ENCODE data around the gene ACOXL.

ACOXL gene

GRCh38 chr2:110998311-110998710 lies 265.9 kb downstream of the ACOXL start:
- Histone ChIP-seq H3K36me3 (ENCODE audit: insufficient read depth, low read length) (0 out of 2 replicates have a peak, but pooled peaks cover 5% of the 10 kb centered on the region), H3K4me1 (ENCODE audit: insufficient read depth, low read length) (peaks cover 14% of the 10 kb centered on the region), H3K27ac (ENCODE audit: low read depth, low read length) (no peak overlapping the region), H3K9ac (ENCODE audit: low read depth, low read length) (peak overlapping the region; percentile 43; the same call in 1 of the 2 replicates), H3K9me3 (ENCODE audit: insufficient read depth, low read depth, low read length) (no peaks in the 10 kb centered on the region), H3K4me3 (ENCODE audit: low read length) (no peak overlapping the region), H3K27me3 (ENCODE audit: insufficient read depth, low read length) (no peaks in the 10 kb centered on the region)
- 71% methylated on average over 4 of the region's 4 CpGs for WGBS

GRCh38 chr2:110999626-111000025 lies 267.3 kb downstream of the ACOXL start:
- Histone ChIP-seq H3K27ac (ENCODE audit: low read depth, low read length) (no peak overlapping the region), H3K4me3 (ENCODE audit: low read length) (no peak overlapping the region), H3K4me1 (ENCODE audit: insufficient read depth, low read length) (peaks cover 7% of the 10 kb centered on the region), H3K9me3 (ENCODE audit: insufficient read depth, low read depth, low read length) (no peaks in the 10 kb centered on the region), H3K27me3 (ENCODE audit: insufficient read depth, low read length) (no peaks in the 10 kb centered on the region), H3K9ac (ENCODE audit: low read depth, low read length) (no peak overlapping the region), H3K36me3 (ENCODE audit: insufficient read depth, low read length) (0 out of 2 replicates have a peak, but pooled peaks cover 5% of the 10 kb centered on the region)

- Histone ChIP-seq H3K27ac (ENCODE audit: low read depth, low read length) (no peak overlapping the region), H3K9me3 (ENCODE audit: insufficient read depth, low read depth, low read length) (no peaks in the 10 kb centered on the region), H3K4me1 (ENCODE audit: insufficient read depth, low read length) (no peaks in the 10 kb centered on the region), H3K4me3 (ENCODE audit: low read length) (no peak overlapping the region), H3K9ac (ENCODE audit: low read depth, low read length) (no peak overlapping the region), H3K36me3 (ENCODE audit: insufficient read depth, low read length) (no peaks in the 10 kb centered on the region), H3K27me3 (ENCODE audit: insufficient read depth, low read length) (no peaks in the 10 kb centered on the region)
- WGBS: 95% methylated on average over 3 of the region's 3 CpGs
Measured at GRCh38 chr2:111005307-111005706, 272.9 kb downstream of the ACOXL start.

GRCh38 chr2:111005821-111006220 lies 273.4 kb downstream of the ACOXL start:
- no peaks in the 10 kb centered on the region for H3K4me1 ChIP-seq (ENCODE audit: insufficient read depth, low read length)
- no peaks in the 10 kb centered on the region for H3K27me3 ChIP-seq (ENCODE audit: insufficient read depth, low read length)
- 95% methylated on average over 4 of the region's 4 CpGs for WGBS
- H3K4me3 ChIP-seq (ENCODE audit: low read length): no peak overlapping the region
- 0 out of 2 replicates have a peak, but pooled peaks cover 3% of the 10 kb centered on the region for H3K9me3 ChIP-seq (ENCODE audit: insufficient read depth, low read depth, low read length)
- no peaks in the 10 kb centered on the region for H3K36me3 ChIP-seq (ENCODE audit: insufficient read depth, low read length)
- no peak overlapping the region for H3K9ac ChIP-seq (ENCODE audit: low read depth, low read length)
- no peak overlapping the region for H3K27ac ChIP-seq (ENCODE audit: low read depth, low read length)

- Histone ChIP-seq H3K27ac (ENCODE audit: low read depth, low read length) (no peak overlapping the region), H3K4me3 (ENCODE audit: low read length) (no peak overlapping the region), H3K9ac (ENCODE audit: low read depth, low read length) (no peak overlapping the region), H3K27me3 (ENCODE audit: insufficient read depth, low read length) (no peaks in the 10 kb centered on the region), H3K9me3 (ENCODE audit: insufficient read depth, low read depth, low read length) (peaks cover 14% of the 10 kb centered on the region; the same call in 1 of the 2 replicates), H3K36me3 (ENCODE audit: insufficient read depth, low read length) (peaks cover 5% of the 10 kb centered on the region; the same call in 1 of the 2 replicates), H3K4me1 (ENCODE audit: insufficient read depth, low read length) (no peaks in the 10 kb centered on the region)
- WGBS: 99% methylated on average over 6 of the region's 7 CpGs
Measured at GRCh38 chr2:111007757-111008688, 275.6 kb downstream of the ACOXL start.

GRCh38 chr2:111011218-111011617 lies 278.8 kb downstream of the ACOXL start:
- peaks cover 5% of the 10 kb centered on the region; the same call in 1 of the 2 replicates for H3K36me3 ChIP-seq (ENCODE audit: insufficient read depth, low read length)
- H3K4me3 ChIP-seq (ENCODE audit: low read length): no peak overlapping the region
- peaks cover 25% of the 10 kb centered on the region for H3K9me3 ChIP-seq (ENCODE audit: insufficient read depth, low read depth, low read length)
- H3K4me1 ChIP-seq (ENCODE audit: insufficient read depth, low read length): no peaks in the 10 kb centered on the region
- H3K9ac ChIP-seq (ENCODE audit: low read depth, low read length): no peak overlapping the region
- H3K27me3 ChIP-seq (ENCODE audit: insufficient read depth, low read length): no peaks in the 10 kb centered on the region
- H3K27ac ChIP-seq (ENCODE audit: low read depth, low read length): no peak overlapping the region

GRCh38 chr2:111015283-111015995 lies 283.1 kb downstream of the ACOXL start:
- 100% methylated on average over 2 of the region's 2 CpGs for WGBS
- Histone ChIP-seq H3K36me3 (ENCODE audit: insufficient read depth, low read length) (peaks cover 5% of the 10 kb centered on the region; the same call in 1 of the 2 replicates), H3K4me1 (ENCODE audit: insufficient read depth, low read length) (no peaks in the 10 kb centered on the region), H3K4me3 (ENCODE audit: low read length) (no peak overlapping the region), H3K9ac (ENCODE audit: low read depth, low read length) (no peak overlapping the region), H3K9me3 (ENCODE audit: insufficient read depth, low read depth, low read length) (peaks cover 25% of the 10 kb centered on the region), H3K27ac (ENCODE audit: low read depth, low read length) (no peak overlapping the region), H3K27me3 (ENCODE audit: insufficient read depth, low read length) (no peaks in the 10 kb centered on the region)

GRCh38 chr2:111017034-111017622 lies 284.8 kb downstream of the ACOXL start:
- Histone ChIP-seq H3K9me3 (ENCODE audit: insufficient read depth, low read depth, low read length) (peaks cover 19% of the 10 kb centered on the region), H3K36me3 (ENCODE audit: insufficient read depth, low read length) (peaks cover 5% of the 10 kb centered on the region; the same call in 1 of the 2 replicates), H3K4me1 (ENCODE audit: insufficient read depth, low read length) (no peaks in the 10 kb centered on the region), H3K27me3 (ENCODE audit: insufficient read depth, low read length) (no peaks in the 10 kb centered on the region), H3K9ac (ENCODE audit: low read depth, low read length) (no peak overlapping the region), H3K27ac (ENCODE audit: low read depth, low read length) (no peak overlapping the region), H3K4me3 (ENCODE audit: low read length) (no peak overlapping the region)
- 96% methylated on average over 7 of the region's 7 CpGs for WGBS

- H3K9ac ChIP-seq (ENCODE audit: low read depth, low read length): no peak overlapping the region
- H3K4me3 ChIP-seq (ENCODE audit: low read length): no peak overlapping the region
- no peaks in the 10 kb centered on the region for H3K27me3 ChIP-seq (ENCODE audit: insufficient read depth, low read length)
- 84% methylated on average over 6 of the region's 7 CpGs for WGBS
- peaks cover 13% of the 10 kb centered on the region for H3K9me3 ChIP-seq (ENCODE audit: insufficient read depth, low read depth, low read length)
- no peaks in the 10 kb centered on the region for H3K4me1 ChIP-seq (ENCODE audit: insufficient read depth, low read length)
- no peaks in the 10 kb centered on the region for H3K36me3 ChIP-seq (ENCODE audit: insufficient read depth, low read length)
- no peak overlapping the region for H3K27ac ChIP-seq (ENCODE audit: low read depth, low read length)
Measured at GRCh38 chr2:111017909-111018308, 285.5 kb downstream of the ACOXL start.

GRCh38 chr2:111019381-111019780 lies 287.0 kb downstream of the ACOXL start:
- Histone ChIP-seq H3K4me3 (ENCODE audit: low read length) (no peak overlapping the region), H3K36me3 (ENCODE audit: insufficient read depth, low read length) (no peaks in the 10 kb centered on the region), H3K9me3 (ENCODE audit: insufficient read depth, low read depth, low read length) (peaks cover 4% of the 10 kb centered on the region; the same call in 1 of the 2 replicates), H3K4me1 (ENCODE audit: insufficient read depth, low read length) (no peaks in the 10 kb centered on the region), H3K9ac (ENCODE audit: low read depth, low read length) (no peak overlapping the region), H3K27ac (ENCODE audit: low read depth, low read length) (no peak overlapping the region), H3K27me3 (ENCODE audit: insufficient read depth, low read length) (no peaks in the 10 kb centered on the region)
- WGBS: 85% methylated on average over 9 of the region's 10 CpGs

GRCh38 chr2:111022633-111023032 lies 290.3 kb downstream of the ACOXL start:
- Histone ChIP-seq H3K4me1 (ENCODE audit: insufficient read depth, low read length) (no peaks in the 10 kb centered on the region), H3K27ac (ENCODE audit: low read depth, low read length) (no peak overlapping the region), H3K4me3 (ENCODE audit: low read length) (no peak overlapping the region), H3K9me3 (ENCODE audit: insufficient read depth, low read depth, low read length) (no peaks in the 10 kb centered on the region), H3K27me3 (ENCODE audit: insufficient read depth, low read length) (no peaks in the 10 kb centered on the region), H3K36me3 (ENCODE audit: insufficient read depth, low read length) (no peaks in the 10 kb centered on the region), H3K9ac (ENCODE audit: low read depth, low read length) (no peak overlapping the region)
- 94% methylated on average over 7 of the region's 7 CpGs for WGBS
